HepG2 (cell line): ENCODE data around the gene NUAK2. TPM values are rescaled to one million over a fixed set of nuclear protein-coding genes. Genes with fewer than 3 reads are reported as not detected.

Experiments used
- ATAC-seq: fragments of 200-7000 bp; cut with Tn5 transposase; 3 replicates; pipeline ENCODE4 v1.9.1; 2020; ENCODE audit warnings: mild to moderate bottlenecking, moderate library complexity
- BruUV-seq: library from RNA; stranded (reverse); fragments of 400-500 nt; replicated peaks from 2 replicates; lab custom pipeline; 2021; lab: Mats Ljungman, UMichigan
- CTCF ChIA-PET: fragments of 300-600 bp; formaldehyde crosslinking; extraction: SDS; loops from one replicate; lab custom pipeline; 2021; ENCODE audit warnings: low total read pairs, inconsistent platforms, low intra/inter-chr PET ratio; lab: Yijun Ruan, JAX
- POLR2A ChIA-PET: fragments of 350-600 bp; sonication (Branson Sonifier 250); formaldehyde crosslinking; loops from one replicate; lab custom pipeline; 2020; ENCODE audit warnings: antibody characterized with exemption, inconsistent platforms; lab: Yijun Ruan, JAX
- DNase-seq: peaks from one replicate; pipeline ENCODE4 v3.0.0-alpha.2; 2015; ENCODE audit warnings: low spot score
- FAIRE-seq: peaks from 3 replicates; lab custom pipeline; 2011; peaks lifted over from hg19 to GRCh38; lab: Jason Lieb, UNC
- H2AFZ ChIP-seq: one replicate; pipeline ENCODE4 v1.6.1; 2011; ENCODE audit warnings: low read length, inconsistent platforms
- H3K27ac ChIP-seq: fragments of 300-600 bp; 3 replicates; pipeline ENCODE4 v1.8.0; 2011; ENCODE audit warnings: mixed run types, mild to moderate bottlenecking, mixed read lengths, low read length, inconsistent platforms; ENCODE audit not compliant: insufficient read depth; ENCODE audit errors: extremely low read length
- H3K27me3 ChIP-seq, 2 experiments: fragments of 200-600 bp in 1 of 2; 2 replicates in 1 of 2; 3 replicates in 1 of 2; pipeline versions ENCODE4 v1.6.0 to v1.8.0; 2011; ENCODE audit warnings: low read length in 2 of 2, mild to moderate bottlenecking in 2 of 2, moderate library complexity in 2 of 2, inconsistent platforms in 1 of 2; ENCODE audit not compliant: insufficient read depth in 2 of 2, control insufficient read depth in 1 of 2
- H3K36me3 ChIP-seq, 2 experiments: fragments of 200-600 bp in 1 of 2; replicated peaks in 1 of 2; 2 replicates in 1 of 2; 3 replicates in 1 of 2; pipeline versions ENCODE4 v1.5.1 to v1.8.0; 2011; ENCODE audit warnings: low read length in 2 of 2, inconsistent platforms in 1 of 2; ENCODE audit not compliant: insufficient read depth in 2 of 2, control insufficient read depth in 1 of 2
- H3K4me1 ChIP-seq: 2 replicates; pipeline ENCODE4 v1.5.1; 2012; ENCODE audit warnings: low read length, inconsistent platforms; ENCODE audit not compliant: insufficient read depth
- H3K4me2 ChIP-seq: 2 replicates; pipeline ENCODE4 v1.6.0; 2011; ENCODE audit warnings: low read depth, low read length, inconsistent platforms
- H3K4me3 ChIP-seq, 3 experiments: fragments of 200-600 bp in 1 of 3; sonication (generic), shearing (Covaris generic) in 1 of 3; replicated peaks in 1 of 3; 2 replicates each; pipeline ENCODE4 v1.5.1; 2011 to 2016; ENCODE audit warnings: low read length in 3 of 3, inconsistent platforms in 2 of 3, low read depth in 2 of 3, mild to moderate bottlenecking in 2 of 3, control low read depth in 1 of 3, mixed read lengths in 1 of 3; ENCODE audit not compliant: insufficient read depth in 1 of 3
- H3K79me2 ChIP-seq: one replicate; pipeline ENCODE4 v1.6.1; 2011; ENCODE audit warnings: low read length, inconsistent platforms; ENCODE audit not compliant: insufficient read depth
- H3K9ac ChIP-seq: 2 replicates; pipeline ENCODE4 v1.6.0; 2011; ENCODE audit warnings: mild to moderate bottlenecking, low read depth, low read length, inconsistent platforms; ENCODE audit not compliant: insufficient read depth
- H3K9me3 ChIP-seq: 2 replicates; pipeline ENCODE4 v1.5.1; 2012; ENCODE audit warnings: mild to moderate bottlenecking, low read length
- H4K20me1 ChIP-seq: 2 replicates; pipeline ENCODE4 v1.6.0; 2011; ENCODE audit warnings: inconsistent platforms, mild to moderate bottlenecking, low read length, moderate library complexity; ENCODE audit not compliant: insufficient read depth
- BHLHE40 ChIP-seq: IDR thresholded peaks from 2 replicates; pipeline ENCODE4 v1.6.1; 2011; ENCODE audit warnings: low read length, improper control_type of control experiment
- DNMT1 ChIP-seq: sonication (generic); formaldehyde crosslinking; IDR thresholded peaks from 2 replicates; pipeline ENCODE4 v1.5.1; 2020; ENCODE audit warnings: mild to moderate bottlenecking, missing genetic modification reagents
- HNRNPK ChIP-seq: fragments of 200-400 bp; formaldehyde crosslinking; IDR thresholded peaks from 2 replicates; pipeline ENCODE4 v1.6.1; 2018; ENCODE audit warnings: low read length, low read depth, moderate library complexity, mild to moderate bottlenecking; ENCODE audit not compliant: poor library complexity, severe bottlenecking
- ISL2 ChIP-seq: sonication (generic); formaldehyde crosslinking; IDR thresholded peaks from 2 replicates; pipeline ENCODE4 v1.5.0; 2020; ENCODE audit warnings: missing genetic modification reagents
- NONO ChIP-seq, 2 experiments: fragments of 450-650 bp in 1 of 2; sonication (generic) in 1 of 2; formaldehyde crosslinking in 1 of 2; IDR thresholded peaks in 1 of 2; conservative IDR thresholded peaks in 1 of 2; 2 replicates each; pipeline versions ENCODE4 v1.6.1 to v1.8.0; 2017 to 2022; ENCODE audit warnings: mild to moderate bottlenecking in 1 of 2, missing genetic modification reagents in 1 of 2, moderate library complexity in 1 of 2
- NR2F2 ChIP-seq: IDR thresholded peaks from 2 replicates; pipeline ENCODE4 v1.6.1; 2012; ENCODE audit warnings: low read depth, inconsistent platforms, borderline replicate concordance
- NR2F6 ChIP-seq, 2 experiments: IDR thresholded peaks; 2 replicates each; pipeline ENCODE4 v1.6.1; 2016; ENCODE audit warnings: antibody characterized with exemption in 1 of 2, mild to moderate bottlenecking in 1 of 2
- RARG ChIP-seq: sonication (generic); formaldehyde crosslinking; IDR thresholded peaks from 2 replicates; pipeline ENCODE4 v1.4.0; 2020; ENCODE audit warnings: low read depth, mild to moderate bottlenecking, missing genetic modification reagents
- RFX1 ChIP-seq: fragments of 450-650 bp; IDR thresholded peaks from 2 replicates; pipeline ENCODE4 v1.6.1; 2017
- STAG1 ChIP-seq: sonication (generic); formaldehyde crosslinking; IDR thresholded peaks from 2 replicates; pipeline ENCODE4 v1.4.0; 2020; ENCODE audit warnings: missing genetic modification reagents
- TBL1XR1 ChIP-seq: fragments of 150-350 bp; IDR thresholded peaks from 2 replicates; pipeline ENCODE4 v1.6.1; 2014; ENCODE audit warnings: borderline replicate concordance, low read length; ENCODE audit not compliant: partially characterized antibody
- U2AF1 ChIP-seq: fragments of 200-400 bp; formaldehyde crosslinking; optimal IDR thresholded peaks from 2 replicates; pipeline ENCODE3; 2017; ENCODE audit warnings: mild to moderate bottlenecking, low read depth, low read length
- U2AF2 ChIP-seq: fragments of 200-400 bp; formaldehyde crosslinking; IDR thresholded peaks from 2 replicates; pipeline ENCODE4 v1.6.1; 2017; ENCODE audit warnings: low read depth, mild to moderate bottlenecking, low read length
- ZFP62 ChIP-seq: sonication (generic); formaldehyde crosslinking; IDR thresholded peaks from 2 replicates; pipeline ENCODE4 v1.4.0; 2020; ENCODE audit warnings: missing genetic modification reagents
- ZFYVE20 ChIP-seq: sonication (generic); formaldehyde crosslinking; IDR thresholded peaks from 2 replicates; pipeline ENCODE4 v1.8.0; 2023; ENCODE audit warnings: low read depth, mild to moderate bottlenecking, moderate library complexity, missing genetic modification reagents, borderline replicate concordance
- ZNF431 ChIP-seq: sonication (generic); formaldehyde crosslinking; IDR thresholded peaks from 2 replicates; pipeline ENCODE4 v1.9.0; 2022; ENCODE audit warnings: missing genetic modification reagents, low read depth, mild to moderate bottlenecking, borderline replicate concordance
- ZNF552 ChIP-seq: sonication (generic); formaldehyde crosslinking; IDR thresholded peaks from 2 replicates; pipeline ENCODE4 v1.9.0; 2022; ENCODE audit warnings: missing genetic modification reagents, mild to moderate bottlenecking, borderline replicate concordance
- ZSCAN21 ChIP-seq: sonication (generic); formaldehyde crosslinking; IDR thresholded peaks from 2 replicates; pipeline ENCODE4 v1.8.0; 2022; ENCODE audit warnings: mild to moderate bottlenecking, missing genetic modification reagents, moderate library complexity, borderline replicate concordance
- WGBS: methylation state at CpG from one replicate; pipeline ENCODE4 v1.1.6; 2017; ENCODE audit warnings: low lambda C conversion rate; 5-methylcytosine and 5-hydroxymethylcytosine counted together
- in situ Hi-C: cut with HindIII; loops from 2 replicates; pipeline ENCODE4 v1.10.0; 2017; ENCODE audit warnings: low pct_unique_long_range_greater_than_20kb; ENCODE audit not compliant: extremely low pct_ligation_motif_present
- intact Hi-C: fragments of 100-400 bp; cut with micrococcal nuclease; formaldehyde crosslinking; loops from one replicate; pipeline ENCODE4 v1.10.0; 2022; ENCODE audit not compliant: unreplicated experiment
- polyA plus RNA-seq, 8 experiments: library from polyadenylated mRNA; depleted of rRNA in 3 of 8; stranded (reverse) in 7 of 8; unstranded in 1 of 8; fragments of >200 nt; fragmentation: Illumina TruSeq in 4 of 8; extraction: Trizol in 4 of 8; gene quantifications; 2 replicates each; pipeline versions ENCODE4 v1.2.1 to v1.2.3, GENCODE V29; 2011 to 2016; ENCODE audit warnings: low read depth in 4 of 8, missing spikeins in 1 of 8, mixed read lengths in 1 of 8; ENCODE audit not compliant: insufficient read depth in 1 of 8
- total RNA-seq, 5 experiments: library from RNA; depleted of rRNA; stranded (reverse); fragments of >200 nt; fragmentation: Illumina TruSeq; extraction: Trizol; gene quantifications; 2 replicates each; pipeline ENCODE4 v1.2.3, GENCODE V29; 2016; ENCODE audit warnings: low read depth in 1 of 5
- TF ChIP-seq, protein P1 (sequence below): IDR thresholded peaks from 2 replicates; pipeline ENCODE4 v1.6.1; 2016; ENCODE audit warnings: mild to moderate bottlenecking, missing biosample characterization, missing genetic modification reagents
- TF ChIP-seq, protein P2 (sequence below): sonication (generic); formaldehyde crosslinking; IDR thresholded peaks from 2 replicates; pipeline ENCODE4 v1.4.0; 2020; ENCODE audit warnings: missing genetic modification reagents

NUAK2 gene
- total and polyA plus RNA-seq, 2 of the 13 experiments (the other 11 are each of a cell fraction or from before 2014, with no cell fraction given): 0.75 to 1.1 TPM

- TF ChIP-seq TBL1XR1: no peak
- no peak for TF ChIP-seq DNMT1 (CRISPR knock-in tag)
- no peak for TF ChIP-seq ZSCAN21 (CRISPR knock-in tag)
- no peak for TF ChIP-seq ZNF431 (CRISPR knock-in tag)
- TF ChIP-seq, protein P1, sequence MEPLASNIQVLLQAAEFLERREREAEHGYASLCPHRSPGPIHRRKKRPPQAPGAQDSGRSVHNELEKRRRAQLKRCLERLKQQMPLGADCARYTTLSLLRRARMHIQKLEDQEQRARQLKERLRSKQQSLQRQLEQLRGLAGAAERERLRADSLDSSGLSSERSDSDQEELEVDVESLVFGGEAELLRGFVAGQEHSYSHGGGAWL (CRISPR knock-in tag): no peak
- no peak for TF ChIP-seq RARG (CRISPR knock-in tag)
- TF ChIP-seq NR2F6 (IDR thresholded peaks at IDR 0.05): no peak
- TF ChIP-seq NR2F6 (CRISPR knock-in tag; IDR thresholded peaks at IDR 0.05): no peak
- no peak for TF ChIP-seq ZNF552 (CRISPR knock-in tag)
- TF ChIP-seq ISL2 (CRISPR knock-in tag): no peak
Observed at GRCh38 chr1:205309741-205310140, 11.8 kb downstream of the NUAK2 start (continued).

DNA sequence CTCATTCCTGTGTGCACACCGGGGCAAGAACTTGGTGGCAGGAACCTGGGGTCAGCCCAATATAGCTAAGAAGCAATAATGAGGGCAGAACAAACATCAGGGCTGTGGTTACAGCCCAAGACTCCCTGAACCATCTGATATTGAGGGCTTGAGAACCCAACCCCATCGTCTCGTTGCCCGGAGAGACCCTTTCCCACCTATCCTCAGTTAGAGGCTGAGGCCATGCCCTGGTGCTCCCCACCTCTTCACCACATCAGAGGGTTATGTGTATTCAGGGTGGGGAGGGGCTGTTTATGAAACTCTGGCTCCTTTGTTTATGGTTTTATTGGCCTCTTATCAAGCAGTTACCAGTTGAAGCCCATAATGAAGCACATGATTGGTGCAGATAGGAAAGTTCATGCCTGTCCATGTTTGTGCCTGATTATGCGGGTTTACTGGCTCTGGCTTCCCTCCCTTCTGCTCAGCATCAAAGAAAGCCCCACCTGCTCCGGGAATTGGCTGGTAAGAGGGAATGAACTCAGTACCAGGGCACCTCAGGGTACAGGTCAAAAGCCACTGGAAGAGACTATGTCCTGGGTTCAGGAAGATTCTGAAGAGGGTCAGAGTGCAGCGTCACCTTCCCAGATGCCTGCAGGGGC, 14.5 kb downstream of the NUAK2 start:
- FAIRE-seq: no peak
- H3K36me3 ChIP-seq: peaks cover 32 to 58% of the 10 kb centered on the region in 2 experiments; a peak in 4 of 5 replicates
- TF ChIP-seq, protein P1 (CRISPR knock-in tag): no peak
- no peak for TF ChIP-seq ZFP62 (CRISPR knock-in tag)
- no peak for TF ChIP-seq NR2F2
- no peak for TF ChIP-seq ZFYVE20 (CRISPR knock-in tag)
- no peak for TF ChIP-seq NONO (IDR thresholded peaks at IDR 0.05)
- TF ChIP-seq NONO (CRISPR knock-in tag; conservative IDR thresholded peaks at IDR 0.05): no peak
- no peak for TF ChIP-seq BHLHE40
- TF ChIP-seq RFX1: no peak
- TF ChIP-seq, protein P2, sequence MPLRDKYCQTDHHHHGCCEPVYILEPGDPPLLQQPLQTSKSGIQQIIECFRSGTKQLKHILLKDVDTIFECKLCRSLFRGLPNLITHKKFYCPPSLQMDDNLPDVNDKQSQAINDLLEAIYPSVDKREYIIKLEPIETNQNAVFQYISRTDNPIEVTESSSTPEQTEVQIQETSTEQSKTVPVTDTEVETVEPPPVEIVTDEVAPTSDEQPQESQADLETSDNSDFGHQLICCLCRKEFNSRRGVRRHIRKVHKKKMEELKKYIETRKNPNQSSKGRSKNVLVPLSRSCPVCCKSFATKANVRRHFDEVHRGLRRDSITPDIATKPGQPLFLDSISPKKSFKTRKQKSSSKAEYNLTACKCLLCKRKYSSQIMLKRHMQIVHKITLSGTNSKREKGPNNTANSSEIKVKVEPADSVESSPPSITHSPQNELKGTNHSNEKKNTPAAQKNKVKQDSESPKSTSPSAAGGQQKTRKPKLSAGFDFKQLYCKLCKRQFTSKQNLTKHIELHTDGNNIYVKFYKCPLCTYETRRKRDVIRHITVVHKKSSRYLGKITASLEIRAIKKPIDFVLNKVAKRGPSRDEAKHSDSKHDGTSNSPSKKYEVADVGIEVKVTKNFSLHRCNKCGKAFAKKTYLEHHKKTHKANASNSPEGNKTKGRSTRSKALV (CRISPR knock-in tag): no peak
- TF ChIP-seq STAG1 (CRISPR knock-in tag): no peak
- no peak for TF ChIP-seq HNRNPK
- TF ChIP-seq U2AF1: no peak
- no peak for TF ChIP-seq U2AF2

More for the DNA sequence above, 14.5 kb downstream of the NUAK2 start:
- no TSS peak for BruUV-seq
- ATAC-seq (no peak), DNase-seq (no peak)
- H3K9me3 ChIP-seq: no peaks in the 10 kb centered on the region
- CTCF ChIA-PET: no interaction called here
- no peak overlapping the region for H3K4me3 ChIP-seq
- no peaks in the 10 kb centered on the region for H4K20me1 ChIP-seq
- H3K27me3 ChIP-seq: no peaks in the 10 kb centered on the region
- H3K4me1 ChIP-seq: peaks cover 4% of the 10 kb centered on the region
- in situ Hi-C loops: no loop called here
- H3K4me2 ChIP-seq: no peak overlapping the region
- no peak overlapping the region for H2AFZ ChIP-seq
- H3K9ac ChIP-seq: no peak overlapping the region
- POLR2A ChIA-PET: interaction anchor here (1.2 kb wide), 1 partner anchor 12 kb away, joined by 6 read pairs; no protein-coding TSS in a partner anchor
- no peak overlapping the region for H3K27ac ChIP-seq
- no peaks in the 10 kb centered on the region for H3K79me2 ChIP-seq
- 93% methylated on average over 5 of the region's 7 CpGs for WGBS
- intact Hi-C loops: no loop called here
